GM19023 (cell line): ENCODE results near the gene MESP2.
"Not testable (repeated sequence)": the region's sequence is repeated elsewhere in the genome, so short reads cannot be mapped to it uniquely, and the experiment has no call there.

Experiments
- ATAC-seq: cut with Tn5 transposase; IDR thresholded peaks from one replicate; pipeline ENCODE4 v1.9.1; 2021; ENCODE audit warnings: mild to moderate bottlenecking, moderate library complexity; ENCODE audit not compliant: unreplicated experiment

MESP2 gene

GRCh38 chr15:89777782-89778380 is 1.7 kb downstream of the MESP2 start:
- no peak for ATAC-seq

DNA sequence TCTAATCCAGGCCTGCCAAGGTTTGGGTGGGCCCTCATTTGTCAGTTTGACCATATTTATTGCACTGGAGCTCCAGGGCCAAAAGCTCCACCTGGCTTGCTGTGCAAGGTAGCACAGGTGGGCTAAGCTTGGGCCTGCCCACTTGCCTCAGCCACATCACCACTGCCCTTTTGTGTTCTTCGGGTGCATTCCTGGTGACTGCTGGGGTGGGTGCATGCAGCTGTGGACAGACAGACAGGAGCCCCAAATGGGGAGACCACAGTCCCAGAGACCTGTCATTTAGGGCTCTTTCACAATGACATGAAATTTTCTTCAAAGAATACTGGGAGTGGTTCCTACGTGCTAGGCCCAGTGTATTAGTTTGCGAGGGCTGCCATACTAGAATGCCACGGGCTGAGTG is 2.7 kb downstream of the MESP2 start:
- no peak for ATAC-seq

DNA sequence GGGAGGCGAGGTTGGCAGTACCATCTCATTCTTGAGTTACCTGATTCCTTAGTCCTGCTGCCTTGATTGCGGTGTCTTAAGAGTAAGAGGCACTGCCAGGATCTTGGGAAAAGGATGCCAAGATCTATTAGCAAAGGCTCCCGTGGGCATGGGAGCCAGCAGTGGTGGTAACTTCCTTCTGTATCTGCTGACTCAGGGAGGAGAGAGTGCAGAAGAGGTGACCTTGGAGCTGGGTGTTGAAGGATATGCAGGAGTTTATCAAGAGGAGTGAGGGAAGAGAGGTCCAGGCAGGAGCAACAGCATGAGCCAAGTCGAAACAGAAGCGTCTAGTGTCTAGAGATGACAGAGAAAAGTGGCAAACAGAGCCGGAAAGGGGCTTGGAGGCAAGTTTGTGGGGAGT is 4.5 kb downstream of the MESP2 start:
- no peak for ATAC-seq

GRCh38 chr15:89781055-89781454 is 4.9 kb downstream of the MESP2 start:
- no peak for ATAC-seq

DNA sequence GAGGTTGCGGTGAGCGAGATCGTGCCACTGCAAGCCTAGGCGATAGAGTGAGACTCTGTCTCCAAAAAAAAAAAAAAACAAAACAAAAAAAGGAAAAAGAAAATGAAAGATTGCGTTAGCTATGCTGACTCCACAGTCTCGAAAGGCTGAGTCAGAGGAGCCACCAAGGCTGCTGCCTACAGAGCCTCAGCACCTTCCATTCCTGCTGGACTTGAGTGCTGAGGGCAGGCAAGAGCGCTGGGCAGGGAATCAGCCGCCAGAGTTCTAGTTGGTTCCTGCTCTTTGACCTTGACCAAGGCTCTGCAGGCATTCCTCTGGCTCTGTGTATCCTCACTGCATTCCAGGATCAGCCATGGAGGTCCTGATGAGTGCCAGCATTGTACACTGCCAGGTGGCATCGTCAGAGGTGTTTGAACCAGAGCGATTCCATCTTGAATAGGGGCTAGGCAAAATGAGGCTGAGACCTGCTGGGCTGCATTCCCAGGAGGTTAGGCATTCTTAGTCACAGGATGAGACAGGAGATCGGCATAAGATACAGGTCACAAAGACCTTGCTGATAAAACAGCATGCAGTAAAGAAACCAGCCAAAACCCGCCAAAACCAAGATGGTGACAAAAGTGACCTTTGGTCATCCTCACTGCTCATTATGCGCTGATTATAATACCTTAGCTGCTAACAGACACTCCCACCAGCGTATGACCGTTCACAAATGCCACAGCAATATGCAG is 5.9 kb downstream of the MESP2 start:
- no peak for ATAC-seq

GRCh38 chr15:89782619-89782950 is 6.5 kb downstream of the MESP2 start:
- not testable (repeated sequence) for ATAC-seq

GRCh38 chr15:89783111-89783860 is 7.2 kb downstream of the MESP2 start:
- ATAC-seq: no peak

DNA sequence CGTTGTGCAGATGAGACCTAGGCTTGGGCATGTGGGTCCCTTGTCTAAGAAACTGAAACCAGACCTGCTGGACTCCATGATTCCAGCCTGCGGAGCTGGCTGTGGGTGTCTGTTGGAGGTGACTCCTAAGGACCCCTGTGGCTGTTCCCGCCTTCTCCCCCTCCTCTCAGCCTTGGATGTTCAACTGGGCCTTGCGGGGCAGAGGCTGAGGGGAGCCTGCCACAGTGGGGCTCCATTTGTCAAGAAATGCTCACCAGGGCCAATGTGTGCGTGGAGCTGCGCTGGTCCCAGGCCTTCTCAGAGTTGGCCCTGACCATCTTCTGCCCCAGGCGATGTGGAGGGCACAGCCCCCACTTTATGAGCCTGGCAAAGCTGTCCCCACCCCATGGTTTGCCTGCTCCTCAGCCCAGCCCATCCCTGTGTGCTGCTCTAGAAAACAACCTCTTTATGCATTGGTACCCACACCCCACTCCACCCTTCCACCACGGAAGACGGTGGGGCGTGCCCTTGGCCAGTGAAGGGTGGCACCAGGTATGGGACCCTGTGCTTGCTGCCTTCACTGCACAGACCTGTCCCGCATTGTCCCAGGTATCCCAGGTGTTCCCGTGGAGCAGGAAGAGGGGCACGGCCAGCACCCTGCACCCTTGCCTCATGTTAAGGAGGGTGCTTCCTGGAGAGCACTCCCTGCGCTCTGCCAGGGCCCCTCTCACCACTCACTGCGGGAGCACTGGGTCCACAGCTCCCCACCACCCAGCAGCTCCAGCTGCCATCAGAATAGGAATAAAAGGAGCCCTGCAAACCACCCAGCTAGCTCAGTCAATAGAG is 7.9 kb downstream of the MESP2 start:
- ATAC-seq: no peak

DNA sequence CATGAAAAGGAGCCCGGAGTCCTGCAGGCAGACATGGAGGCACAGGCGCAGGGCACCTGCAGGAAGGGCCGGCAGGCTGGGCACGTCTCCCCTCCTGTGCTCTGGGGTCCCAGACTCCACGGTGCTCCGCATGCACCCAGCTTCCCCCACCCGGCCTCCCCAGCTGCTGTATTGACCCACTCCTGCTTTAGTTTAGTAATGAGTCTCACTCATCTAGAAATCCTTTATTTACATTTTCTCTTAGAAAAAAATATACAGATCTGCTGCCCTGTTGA is 8.5 kb downstream of the MESP2 start:
- no peak for ATAC-seq

DNA sequence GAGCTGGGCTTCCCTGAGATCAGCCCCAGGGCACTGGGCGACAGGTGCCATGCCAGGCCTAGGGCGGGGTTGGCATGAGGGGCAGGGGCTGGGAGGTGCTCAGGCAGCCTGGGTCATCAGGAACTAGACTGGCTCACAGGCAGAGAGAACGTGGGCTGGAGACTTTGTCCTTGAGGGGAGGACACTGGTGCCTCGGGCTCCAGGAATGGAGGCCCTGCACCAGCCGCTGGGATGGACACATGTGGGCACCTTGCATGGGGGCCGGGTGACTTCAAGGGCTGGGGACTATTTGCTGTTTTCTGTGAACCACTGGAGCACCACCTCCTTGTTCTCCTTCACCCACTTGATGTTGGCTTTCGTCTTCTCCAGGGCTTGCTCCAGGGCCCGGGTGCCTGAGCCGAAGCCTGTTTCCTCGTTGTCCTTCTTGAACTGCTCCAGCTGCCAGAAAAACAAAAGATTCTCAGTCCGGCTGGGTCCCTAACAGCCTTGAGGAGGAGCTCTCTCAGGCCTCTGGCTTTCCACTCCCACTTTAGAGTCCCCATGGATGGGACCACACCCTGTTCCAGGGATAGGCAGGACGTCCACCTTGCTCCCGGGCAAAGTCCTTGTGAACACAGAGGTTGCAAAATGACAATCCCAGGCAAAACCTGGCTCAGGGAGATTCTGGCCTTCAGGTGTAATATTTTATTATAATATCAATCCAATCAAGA is 9.1 kb downstream of the MESP2 start:
- ATAC-seq: no peak

DNA sequence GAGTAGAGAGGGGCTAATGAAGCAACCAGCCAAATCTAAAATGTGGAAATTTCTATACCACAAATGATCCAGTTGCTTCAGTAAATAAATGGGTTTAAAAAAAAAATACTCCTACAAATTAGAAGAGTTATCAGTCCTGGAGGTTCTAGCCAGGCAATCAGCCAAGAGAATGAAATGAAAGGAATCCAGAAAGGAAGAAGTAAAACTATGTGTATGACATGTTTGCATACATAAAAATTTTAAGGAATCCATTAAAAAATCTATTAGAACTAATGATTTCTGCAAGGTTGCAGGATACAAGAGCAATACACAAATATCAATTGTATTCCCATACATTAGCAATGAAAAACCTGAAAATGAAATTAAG is 9.6 kb downstream of the MESP2 start:
- no peak for ATAC-seq

DNA sequence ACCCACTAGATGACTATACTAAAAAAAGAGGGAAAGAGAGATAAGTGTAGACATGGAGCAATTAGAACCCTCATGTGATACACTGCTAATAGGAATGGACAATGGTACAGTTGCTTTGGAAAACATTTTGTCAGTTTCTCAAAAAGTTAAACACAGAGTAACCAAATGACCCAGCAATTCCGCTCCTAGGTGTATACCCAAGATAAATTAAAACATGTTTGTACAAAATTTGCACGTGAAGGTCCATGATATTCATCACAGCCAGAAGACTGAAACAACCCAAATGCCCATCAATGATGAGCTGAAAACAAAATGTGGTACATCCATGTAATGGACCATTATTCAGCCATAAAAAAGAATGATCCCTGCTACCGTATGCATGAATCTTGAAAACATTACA is 11.8 kb downstream of the MESP2 start:
- ATAC-seq: no peak

GRCh38 chr15:89788585-89788984 is 12.5 kb downstream of the MESP2 start:
- ATAC-seq: not testable (repeated sequence)

- ATAC-seq: no peak
These were observed 14.1 kb downstream of the MESP2 start for GRCh38 chr15:89790206-89790605.

DNA sequence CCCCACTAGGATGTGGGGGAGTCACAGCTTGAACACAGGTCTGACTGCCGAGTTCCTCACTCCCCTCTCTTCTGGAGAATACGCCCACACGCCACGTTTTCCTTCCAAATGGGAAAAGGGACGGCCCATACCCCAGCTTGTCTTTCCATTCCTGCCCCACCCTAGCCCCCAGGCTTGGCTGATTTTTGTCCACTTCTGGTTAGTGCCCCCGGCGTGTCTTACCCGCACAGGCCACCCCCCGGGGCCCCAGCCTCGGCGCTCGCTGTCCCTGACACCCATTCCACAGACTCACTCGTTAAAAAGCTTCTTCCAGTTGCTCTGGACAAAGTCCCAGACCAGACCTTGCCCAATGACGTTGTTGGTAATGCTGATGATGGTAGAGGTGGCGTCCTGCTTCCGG is 14.5 kb downstream of the MESP2 start:
- no peak for ATAC-seq

GRCh38 chr15:89792106-89792805 is 16.1 kb downstream of the MESP2 start:
- no peak for ATAC-seq

- ATAC-seq: no peak
These were observed 18.6 kb downstream of the MESP2 start for GRCh38 chr15:89794627-89795241.

GRCh38 chr15:89795996-89796395 is 19.9 kb downstream of the MESP2 start:
- ATAC-seq: no peak

GRCh38 chr15:89797678-89798201 is 21.6 kb downstream of the MESP2 start:
- no peak for ATAC-seq
